Naive thymus-derived CD4-positive, alpha-beta T cell (primary cell): ENCODE data around the gene CCNG2. TPM values are rescaled to one million over a fixed set of nuclear protein-coding genes. Genes with fewer than 3 reads are reported as not detected.

ENCODE experiments used
- ATAC-seq: fragments of 150-1000 bp; cut with Tn5 transposase; 2 replicates; pipeline ENCODE4 v1.10.0; 2021; ENCODE audit warnings: mild to moderate bottlenecking, moderate library complexity
- CTCF ChIA-PET: fragments of 350-600 bp; sonication (Branson Sonifier 250); formaldehyde crosslinking; loops from one replicate; lab custom pipeline; 2021; ENCODE audit warnings: antibody characterized with exemption; lab: Charles Lee
- POLR2A ChIA-PET: fragments of 350-600 bp; sonication (Branson Sonifier 250); formaldehyde crosslinking; loops from one replicate; lab custom pipeline; 2021; ENCODE audit warnings: antibody characterized with exemption, inconsistent platforms; lab: Charles Lee
- DNase-seq, 9 donors: peaks; one replicate each; pipeline versions ENCODE4 v3.0.0 to v3.0.0-alpha.2; 2020 to 2022; ENCODE audit warnings: mixed read lengths in 1 of 9
- H3K27ac ChIP-seq: one replicate; pipeline ENCODE4 v1.7.0; 2013; ENCODE audit warnings: mild to moderate bottlenecking, low read depth, low read length, moderate library complexity
- H3K27me3 ChIP-seq, 2 donors: one replicate each; pipeline ENCODE4 v1.7.0; 2013; ENCODE audit warnings: low read length in 2 of 2, mild to moderate bottlenecking in 2 of 2, moderate library complexity in 2 of 2; ENCODE audit not compliant: control insufficient read depth in 2 of 2, insufficient read depth in 2 of 2
- H3K36me3 ChIP-seq, 3 experiments: 1 replicate in 2 of 3; 2 replicates in 1 of 3; pipeline ENCODE4 v1.7.0; 2013; ENCODE audit warnings: low read length in 3 of 3, mild to moderate bottlenecking in 3 of 3, moderate library complexity in 1 of 3; ENCODE audit not compliant: insufficient read depth in 3 of 3, control insufficient read depth in 2 of 3
- H3K4me1 ChIP-seq, 2 donors: one replicate each; pipeline ENCODE4 v1.7.0; 2013; ENCODE audit warnings: low read length in 2 of 2, mild to moderate bottlenecking in 2 of 2, moderate library complexity in 1 of 2; ENCODE audit not compliant: control insufficient read depth in 2 of 2, insufficient read depth in 2 of 2
- H3K4me3 ChIP-seq: 2 replicates; pipeline ENCODE4 v1.7.0; 2013; ENCODE audit warnings: mild to moderate bottlenecking, low read length
- H3K9me3 ChIP-seq, 3 experiments: 1 replicate in 2 of 3; 2 replicates in 1 of 3; pipeline ENCODE4 v1.7.0; 2013; ENCODE audit warnings: low read length in 3 of 3; ENCODE audit not compliant: control insufficient read depth in 2 of 3
- H3K27ac Mint-ChIP-seq, 9 donors: one replicate each; pipeline ENCODE4 v1.8.0; 2020 to 2022; ENCODE audit warnings: mixed read lengths in 9 of 9, mild to moderate bottlenecking in 8 of 9, moderate library complexity in 5 of 9, inconsistent platforms in 2 of 9
- H3K27me3 Mint-ChIP-seq, 5 donors: one replicate each; pipeline ENCODE4 v1.8.0; 2021 to 2022; ENCODE audit warnings: mixed read lengths in 5 of 5, mild to moderate bottlenecking in 1 of 5
- H3K36me3 Mint-ChIP-seq, 5 donors: one replicate each; pipeline ENCODE4 v1.8.0; 2020 to 2022; ENCODE audit warnings: mixed read lengths in 5 of 5, mild to moderate bottlenecking in 3 of 5, inconsistent platforms in 1 of 5
- H3K4me1 Mint-ChIP-seq, 7 donors: one replicate each; pipeline ENCODE4 v1.8.0; 2020 to 2022; ENCODE audit warnings: mixed read lengths in 7 of 7, mild to moderate bottlenecking in 3 of 7, inconsistent platforms in 1 of 7
- H3K4me3 Mint-ChIP-seq, 10 donors: one replicate each; pipeline ENCODE4 v1.8.0; 2020 to 2022; ENCODE audit warnings: mild to moderate bottlenecking in 10 of 10, mixed read lengths in 10 of 10, moderate library complexity in 6 of 10, inconsistent platforms in 2 of 10
- H3K9me3 Mint-ChIP-seq, 11 donors: one replicate each; pipeline ENCODE4 v1.8.0; 2020 to 2022; ENCODE audit warnings: mixed read lengths in 11 of 11, mild to moderate bottlenecking in 4 of 11, inconsistent platforms in 1 of 11, moderate library complexity in 1 of 11
- intact Hi-C, 2 donors: fragments of 100-400 bp; cut with micrococcal nuclease; formaldehyde crosslinking; loops; one replicate each; pipeline ENCODE4 v1.15.1; 2023
- polyA plus RNA-seq, 2 donors: library from polyadenylated mRNA; unstranded; fragments of 300-500 nt; fragmentation: Illumina TruSeq; gene quantifications; one replicate each; pipeline ENCODE4 v1.2.3, GENCODE V29; 2021
- total RNA-seq, 6 experiments: library from RNA in 5 of 6; stranded (reverse) in 5 of 6; gene quantifications; 1 replicate in 5 of 6; 2 replicates in 1 of 6; pipeline ENCODE4 v1.2.3 and lab custom pipeline; 2021 to 2026

Gene CCNG2
- total and polyA plus RNA-seq, 7 experiments from 2014 or later, result 8.5 to 36.7 (median 24.8) TPM

DNA sequence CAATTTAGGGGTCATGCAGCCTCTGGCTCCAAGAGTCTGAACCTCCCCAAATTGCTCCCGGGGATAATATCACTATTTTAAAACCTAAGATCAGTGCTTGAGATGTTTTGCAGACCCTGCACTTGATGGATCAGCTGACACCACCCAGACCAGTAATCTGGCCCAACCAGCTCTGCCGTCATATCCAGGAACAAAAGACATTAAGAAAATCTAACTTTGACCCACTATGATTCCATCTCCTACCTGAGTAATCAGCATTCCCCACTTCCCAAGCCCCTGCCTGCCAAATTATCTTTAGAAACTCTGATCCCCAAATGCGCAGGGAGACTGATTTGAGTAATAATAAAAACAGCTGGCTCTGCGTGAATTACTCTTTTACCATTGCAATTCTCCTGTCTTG lies 34.4 kb upstream of the CCNG2 start:
- Mint-ChIP-seq H3K36me3 (no peaks in the 10 kb centered on the region), H3K27me3 (peaks cover 0 to 14% (median 0%) of the 10 kb centered on the region in 5 donors), H3K4me3 (no peak overlapping the region), H3K9me3 (no peaks in the 10 kb centered on the region), H3K27ac (no peak overlapping the region), H3K4me1 (peaks cover 5 to 15% (median 10%) of the 10 kb centered on the region in 7 donors)
- ATAC-seq (no peak), DNase-seq (no peak)
- H3K27me3 ChIP-seq, result peaks cover 0 to 3% of the 10 kb centered on the region in 2 donors
- no peak overlapping the region for H3K27ac ChIP-seq
- ChIA-PET CTCF (no interaction called here), POLR2A (no interaction called here)
- H3K9me3 ChIP-seq, result no peaks in the 10 kb centered on the region
- intact Hi-C loops, result no loop called here
- no peaks in the 10 kb centered on the region for H3K36me3 ChIP-seq
- H3K4me3 ChIP-seq, result no peak overlapping the region
- H3K4me1 ChIP-seq, result peaks cover 0 to 7% of the 10 kb centered on the region in 2 donors

DNA sequence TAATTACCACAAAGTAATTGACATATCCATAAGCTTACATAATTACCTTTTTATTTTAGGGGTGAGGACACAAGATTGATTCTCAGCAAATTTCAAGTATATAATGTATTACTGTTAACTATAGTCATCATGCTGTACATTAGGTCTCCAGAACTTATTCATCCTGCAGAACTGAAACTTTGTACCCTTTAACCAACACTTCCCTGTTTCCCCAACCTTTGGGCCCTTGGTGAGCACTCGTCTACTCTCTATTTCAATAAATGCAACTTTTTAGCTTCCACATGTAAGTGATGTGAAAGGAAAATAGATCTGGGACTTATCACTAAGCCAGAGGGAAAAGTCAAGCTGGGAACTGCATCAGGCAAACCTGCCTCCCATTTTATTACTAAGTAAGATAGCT lies 33.6 kb upstream of the CCNG2 start:
- no peak overlapping the region for H3K4me3 Mint-ChIP-seq
- no peaks in the 10 kb centered on the region for H3K36me3 ChIP-seq
- H3K27me3 ChIP-seq, result peaks cover 0 to 3% of the 10 kb centered on the region in 2 donors
- H3K27ac Mint-ChIP-seq, result no peak overlapping the region
- peaks cover 9 to 22% (median 16%) of the 10 kb centered on the region in 7 donors for H3K4me1 Mint-ChIP-seq
- peaks cover 0 to 7% of the 10 kb centered on the region in 2 donors for H3K4me1 ChIP-seq
- no peak overlapping the region for H3K4me3 ChIP-seq
- CTCF ChIA-PET, result no interaction called here
- POLR2A ChIA-PET, result interaction anchor here (0.9 kb wide), 1 partner anchor 32 kb away, joined by 3 read pairs; no protein-coding TSS in a partner anchor
- peaks cover 0 to 14% (median 0%) of the 10 kb centered on the region in 5 donors for H3K27me3 Mint-ChIP-seq
- DNase-seq, result no peak
- H3K9me3 Mint-ChIP-seq, result no peaks in the 10 kb centered on the region
- ATAC-seq, result no peak
- intact Hi-C loops, result no loop called here
- no peaks in the 10 kb centered on the region for H3K9me3 ChIP-seq
- no peak overlapping the region for H3K27ac ChIP-seq
- H3K36me3 Mint-ChIP-seq, result no peaks in the 10 kb centered on the region

DNA sequence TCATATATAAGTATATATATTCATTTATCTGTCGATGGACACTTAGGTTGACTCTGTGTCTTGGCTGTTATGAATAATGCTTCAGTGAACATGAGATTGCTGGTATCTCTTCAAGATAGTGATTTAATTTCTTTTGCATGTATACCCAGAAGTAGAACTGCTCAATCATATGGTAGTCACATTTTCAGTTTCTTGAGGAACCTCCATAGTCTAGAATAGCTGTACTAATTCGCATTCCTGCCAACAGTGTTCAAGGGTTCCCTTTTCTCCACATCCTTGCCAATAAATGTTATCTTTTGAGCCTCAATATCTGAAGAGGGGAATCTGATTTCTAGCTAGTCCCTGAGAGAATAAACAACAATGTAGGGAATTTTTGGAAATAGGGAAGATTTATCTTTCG lies 32.4 kb upstream of the CCNG2 start:
- Mint-ChIP-seq H3K27me3 (peaks cover 0 to 16% (median 0%) of the 10 kb centered on the region in 5 donors), H3K9me3 (peaks cover 0 to 3% (median 0%) of the 10 kb centered on the region in 11 donors), H3K36me3 (no peaks in the 10 kb centered on the region), H3K4me1 (peaks cover 9 to 22% (median 16%) of the 10 kb centered on the region in 7 donors), H3K27ac (no peak overlapping the region), H3K4me3 (no peak overlapping the region)
- POLR2A ChIA-PET, result no interaction called here
- peaks cover 0 to 3% of the 10 kb centered on the region in 2 donors for H3K27me3 ChIP-seq
- H3K9me3 ChIP-seq, result no peaks in the 10 kb centered on the region
- peaks cover 0 to 7% of the 10 kb centered on the region in 2 donors for H3K4me1 ChIP-seq
- DNase-seq (no peak), ATAC-seq (no peak)
- H3K27ac ChIP-seq, result no peak overlapping the region
- H3K4me3 ChIP-seq, result no peak overlapping the region
- CTCF ChIA-PET, result no interaction called here
- no peaks in the 10 kb centered on the region for H3K36me3 ChIP-seq
- intact Hi-C loops, result no loop called here

DNA sequence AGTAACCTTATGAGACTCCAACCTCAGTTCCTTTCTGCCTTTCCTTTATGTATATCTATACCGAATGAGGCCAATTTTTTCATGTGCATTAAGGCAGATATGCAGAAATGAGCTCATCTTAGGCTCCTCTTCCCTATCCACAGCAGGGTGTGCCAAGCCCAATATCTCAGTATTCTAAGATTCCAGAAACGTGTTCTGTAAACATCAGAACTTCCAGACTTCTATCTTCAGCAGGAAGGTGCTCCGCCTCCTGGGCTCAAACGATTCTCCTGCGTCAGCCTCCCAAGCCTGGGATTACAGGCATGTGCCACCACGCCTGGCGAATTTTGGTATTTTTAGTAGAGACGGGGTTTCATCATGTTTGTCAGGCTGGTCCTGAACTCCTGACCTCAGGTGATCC lies 31.0 kb upstream of the CCNG2 start:
- peaks cover 9 to 22% (median 16%) of the 10 kb centered on the region in 7 donors for H3K4me1 Mint-ChIP-seq

DNA sequence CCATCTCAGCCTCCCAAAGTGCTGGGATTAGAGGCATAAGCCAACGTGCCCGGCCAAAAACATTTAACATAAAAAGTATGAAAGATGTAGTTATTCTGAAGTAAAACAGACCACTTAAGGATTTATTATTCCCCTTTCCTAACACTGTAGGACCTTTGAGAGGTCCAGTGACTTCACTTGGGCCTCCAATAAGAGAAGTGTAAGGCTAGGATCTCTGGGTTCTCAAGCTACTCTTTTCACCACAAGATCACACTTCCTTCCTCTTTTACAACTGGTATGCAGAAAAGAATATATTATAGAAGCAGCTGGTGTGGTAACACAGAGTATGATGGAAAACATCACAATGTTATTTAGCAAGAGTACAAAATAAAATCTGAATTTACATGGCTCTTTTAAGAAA lies 30.2 kb upstream of the CCNG2 start:
- H3K36me3 ChIP-seq, result no peaks in the 10 kb centered on the region
- POLR2A ChIA-PET, result interaction anchor here (0.5 to 0.6 kb wide), 2 partner anchors 27 to 73 kb away, joined by 3 read pairs; no protein-coding TSS in a partner anchor
- H3K27ac ChIP-seq, result no peak overlapping the region
- CTCF ChIA-PET, result interaction anchor here (1.4 kb wide), 1 partner anchor 31 kb away, joined by 7 read pairs; no protein-coding TSS in a partner anchor
- Mint-ChIP-seq H3K9me3 (peaks cover 0 to 8% (median 0%) of the 10 kb centered on the region in 11 donors), H3K36me3 (no peaks in the 10 kb centered on the region), H3K4me3 (peak overlapping the region in 1 of 10 donors; percentile 25), H3K27ac (peak overlapping the region in 3 of 9 donors; percentile 21 to 49 (median 41)), H3K4me1 (peaks cover 9 to 22% (median 16%) of the 10 kb centered on the region in 7 donors), H3K27me3 (peaks cover 0 to 31% (median 0%) of the 10 kb centered on the region in 5 donors)
- no peaks in the 10 kb centered on the region for H3K27me3 ChIP-seq
- no peaks in the 10 kb centered on the region for H3K9me3 ChIP-seq
- H3K4me3 ChIP-seq, result no peak overlapping the region
- ATAC-seq (peak; percentile 79), DNase-seq (no peak)
- peaks cover 0 to 7% of the 10 kb centered on the region in 2 donors for H3K4me1 ChIP-seq
- intact Hi-C loops, result no loop called here

More for the DNA sequence above, 31.0 kb upstream of the CCNG2 start:
- POLR2A ChIA-PET, result no interaction called here
- Mint-ChIP-seq H3K36me3 (no peaks in the 10 kb centered on the region), H3K9me3 (peaks cover 0 to 8% (median 0%) of the 10 kb centered on the region in 11 donors), H3K27me3 (peaks cover 0 to 24% (median 0%) of the 10 kb centered on the region in 5 donors), H3K27ac (no peak overlapping the region), H3K4me3 (no peak overlapping the region)
- Histone ChIP-seq H3K9me3 (no peaks in the 10 kb centered on the region), H3K4me3 (no peak overlapping the region), H3K4me1 (peaks cover 0 to 7% of the 10 kb centered on the region in 2 donors), H3K36me3 (no peaks in the 10 kb centered on the region), H3K27ac (no peak overlapping the region), H3K27me3 (peaks cover 0 to 3% of the 10 kb centered on the region in 2 donors)
- CTCF ChIA-PET, result interaction anchor here (1.4 kb wide), 1 partner anchor 30 kb away, joined by 7 read pairs; no protein-coding TSS in a partner anchor
- ATAC-seq (no peak), DNase-seq (no peak)
- intact Hi-C loops, result no loop called here

DNA sequence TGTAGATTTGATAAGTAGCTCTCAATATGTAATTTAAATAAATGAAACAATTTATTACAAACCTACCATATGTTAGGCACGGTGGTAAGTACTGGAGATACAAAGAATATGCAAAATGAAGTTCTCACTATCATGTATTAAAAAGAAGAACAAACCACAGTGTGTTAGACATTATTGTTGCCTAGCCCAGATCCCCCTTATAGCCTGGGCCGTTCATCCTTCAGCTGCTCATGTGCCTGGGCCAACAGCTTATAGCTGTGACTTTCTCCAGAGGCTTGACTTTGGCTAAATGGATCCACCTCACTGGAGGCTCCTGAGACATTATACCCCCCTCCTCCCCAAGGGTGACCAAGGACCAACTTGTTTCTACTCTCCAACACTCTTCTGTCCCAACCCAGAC lies 29.8 kb upstream of the CCNG2 start:
- CTCF ChIA-PET, result interaction anchor here (1.4 kb wide), 1 partner anchor 32 kb away, joined by 7 read pairs; no protein-coding TSS in a partner anchor
- Mint-ChIP-seq H3K4me1 (peaks cover 9 to 22% (median 16%) of the 10 kb centered on the region in 7 donors), H3K36me3 (no peaks in the 10 kb centered on the region), H3K4me3 (peak overlapping the region in 2 of 10 donors; percentile 15 to 43), H3K27ac (peak overlapping the region in 7 of 9 donors; percentile 21 to 62 (median 41)), H3K27me3 (peaks cover 0 to 31% (median 0%) of the 10 kb centered on the region in 5 donors), H3K9me3 (peaks cover 0 to 8% (median 0%) of the 10 kb centered on the region in 11 donors)
- no peak overlapping the region for H3K4me3 ChIP-seq
- no peaks in the 10 kb centered on the region for H3K9me3 ChIP-seq
- no peaks in the 10 kb centered on the region for H3K36me3 ChIP-seq
- H3K27ac ChIP-seq, result no peak overlapping the region
- POLR2A ChIA-PET, result interaction anchor here (0.6 kb wide), 1 partner anchor 27 kb away, joined by 3 read pairs; no protein-coding TSS in a partner anchor
- intact Hi-C loops, result no loop called here
- ATAC-seq (peak; percentile 46), DNase-seq (no peak)
- no peaks in the 10 kb centered on the region for H3K27me3 ChIP-seq
- H3K4me1 ChIP-seq, result peaks cover 0 to 7% of the 10 kb centered on the region in 2 donors
